Right lobe of liver (tissue), 6 donors: Measurements from ENCODE around the gene PPP1R14B. TPM values are rescaled to one million over a fixed set of nuclear protein-coding genes. Genes with fewer than 3 reads are reported as not detected.
A peak's percentile ranks its signal among the peaks of the same experiment; 100 is the strongest.

Experiments
- ATAC-seq, 4 donors: fragments of 200-7000 bp; cut with Tn5 transposase; one replicate each; pipeline ENCODE4 v1.9.1; 2020; ENCODE audit warnings: mild to moderate bottlenecking in 4 of 4, moderate library complexity in 4 of 4
- DNase-seq, 3 donors: peaks; one replicate each; pipeline ENCODE4 v3.0.0-alpha.2; 2020
- H3K27ac ChIP-seq, 3 donors: fragments of 200-600 bp; one replicate each; pipeline ENCODE4 v1.8.0; 2022
- H3K27me3 ChIP-seq, 2 donors: fragments of 200-600 bp; one replicate each; pipeline ENCODE4 v1.8.0; 2022
- H3K36me3 ChIP-seq, 4 donors: fragments of 200-600 bp; sonication (generic) in 1 of 4; one replicate each; pipeline versions ENCODE4 v1.5.1 to v1.8.0; 2017 to 2022; ENCODE audit warnings: control low read depth in 1 of 4
- H3K4me1 ChIP-seq, 4 donors: fragments of 200-600 bp; sonication (generic) in 1 of 4; one replicate each; pipeline versions ENCODE4 v1.5.1 to v1.8.0; 2017 to 2022; ENCODE audit warnings: control low read depth in 1 of 4
- H3K4me3 ChIP-seq, 3 donors: fragments of 200-600 bp; one replicate each; pipeline ENCODE4 v1.8.0; 2022
- H3K9me3 ChIP-seq, 4 donors: fragments of 200-600 bp; sonication (generic) in 1 of 4; one replicate each; pipeline versions ENCODE4 v1.5.1 to v1.8.0; 2017 to 2022; ENCODE audit warnings: control low read depth in 1 of 4
- POLR2A ChIP-seq: fragments of 450-650 bp; IDR thresholded peaks from one replicate; pipeline ENCODE4 v1.6.1; 2017; ENCODE audit warnings: antibody characterized with exemption, mild to moderate bottlenecking
- WGBS: methylation state at CpG from one replicate; pipeline ENCODE4 v1.1.6; 2018; ENCODE audit warnings: low coverage, low lambda C conversion rate; ENCODE audit not compliant: insufficient coverage; ENCODE audit errors: missing lambda C conversion rate; 5-methylcytosine and 5-hydroxymethylcytosine counted together
- intact Hi-C, 2 donors: fragments of 100-400 bp; cut with DNase I; formaldehyde crosslinking; loops; one replicate each; pipeline versions ENCODE4 v1.11.2 to v1.14.1; 2022
- total RNA-seq, 6 experiments: library from RNA; depleted of rRNA in 2 of 6; stranded (reverse); fragments of >200 nt in 2 of 6; fragmentation: NEBNext Ultra II Directional in 3 of 6; extraction: Animal tissue kit (Norgen Biotek cat#: 25700) in 3 of 6; gene quantifications; one replicate each; pipeline versions ENCODE4 v1.1.0 to v1.2.4, GENCODE V29; 2016 to 2023
- TF ChIP-seq, protein P1 (sequence below), 4 donors: fragments of 200-600 bp in 3 of 4; fragments of 450-650 bp in 1 of 4; IDR thresholded peaks; one replicate each; pipeline versions ENCODE4 v1.5.1 to v1.8.0; 2016 to 2022; ENCODE audit warnings: antibody characterized with exemption in 4 of 4, mild to moderate bottlenecking in 2 of 4
- donor health status: DM: no; HTN: yes; CAD: no.
- donor health status: DM: no; HTN: no; CAD: no.
- donor health status: DM: no; HTN: no; CAD: no.
- donor health status: DM: no; HTN: yes; CAD: no.
- donor health status: DM: no; HTN: yes; CAD: no.

The PPP1R14B gene
- total RNA-seq, 6 experiments from 2014 or later: 34.1 to 90.3 (median 49.7) TPM

GRCh38 chr11:64233913-64234586 lies 12.7 kb downstream of the PPP1R14B start, which contains the start of gene VEGFB:
Gene VEGFB (plus strand): TSS chr11:64234584. CDS start chr11:64234834, 250 bp downstream.
- 8% methylated on average over 6 of the region's 62 CpGs for WGBS
- intact Hi-C loops: no loop called here
- H3K36me3 ChIP-seq: no peaks in the 10 kb centered on the region
- H3K27me3 ChIP-seq: no peaks in the 10 kb centered on the region
- peak; percentile 81 to 87 (median 81) for DNase-seq
- H3K4me3 ChIP-seq: peak within 1 kb of the TSS; percentile 54 to 58 (median 57)
- peak; percentile 43 to 66 (median 52) for ATAC-seq
- H3K27ac ChIP-seq: peak within 1 kb of the TSS; percentile 36 to 79 (median 57)
- H3K4me1 ChIP-seq: peaks cover 0 to 32% (median 7%) of the 10 kb centered on the region in 4 donors
- TF ChIP-seq POLR2A: peak; percentile 27
- TF ChIP-seq, protein P1, sequence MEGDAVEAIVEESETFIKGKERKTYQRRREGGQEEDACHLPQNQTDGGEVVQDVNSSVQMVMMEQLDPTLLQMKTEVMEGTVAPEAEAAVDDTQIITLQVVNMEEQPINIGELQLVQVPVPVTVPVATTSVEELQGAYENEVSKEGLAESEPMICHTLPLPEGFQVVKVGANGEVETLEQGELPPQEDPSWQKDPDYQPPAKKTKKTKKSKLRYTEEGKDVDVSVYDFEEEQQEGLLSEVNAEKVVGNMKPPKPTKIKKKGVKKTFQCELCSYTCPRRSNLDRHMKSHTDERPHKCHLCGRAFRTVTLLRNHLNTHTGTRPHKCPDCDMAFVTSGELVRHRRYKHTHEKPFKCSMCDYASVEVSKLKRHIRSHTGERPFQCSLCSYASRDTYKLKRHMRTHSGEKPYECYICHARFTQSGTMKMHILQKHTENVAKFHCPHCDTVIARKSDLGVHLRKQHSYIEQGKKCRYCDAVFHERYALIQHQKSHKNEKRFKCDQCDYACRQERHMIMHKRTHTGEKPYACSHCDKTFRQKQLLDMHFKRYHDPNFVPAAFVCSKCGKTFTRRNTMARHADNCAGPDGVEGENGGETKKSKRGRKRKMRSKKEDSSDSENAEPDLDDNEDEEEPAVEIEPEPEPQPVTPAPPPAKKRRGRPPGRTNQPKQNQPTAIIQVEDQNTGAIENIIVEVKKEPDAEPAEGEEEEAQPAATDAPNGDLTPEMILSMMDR (IDR thresholded peaks at IDR 0.05): no peak
- H3K9me3 ChIP-seq: no peaks in the 10 kb centered on the region

DNA sequence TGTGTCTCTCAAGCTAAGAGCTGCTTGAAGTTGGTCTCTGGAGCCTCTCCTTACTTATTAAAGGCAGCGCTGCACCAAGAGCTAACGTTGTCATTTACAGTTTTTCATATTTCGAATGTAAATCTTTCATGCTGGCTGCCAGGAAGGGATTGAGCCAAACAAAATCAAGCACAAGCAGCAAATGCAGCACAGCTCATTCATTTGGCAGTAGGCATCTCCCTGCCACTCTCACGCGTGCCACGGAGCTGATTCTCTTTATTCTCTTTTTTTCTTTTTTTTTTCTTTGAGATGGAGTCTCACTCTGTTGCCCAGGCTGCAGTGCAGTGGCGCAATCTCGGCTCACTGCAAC lies 13.8 kb downstream of the PPP1R14B start:
- no peak overlapping the region for H3K27ac ChIP-seq

DNA sequence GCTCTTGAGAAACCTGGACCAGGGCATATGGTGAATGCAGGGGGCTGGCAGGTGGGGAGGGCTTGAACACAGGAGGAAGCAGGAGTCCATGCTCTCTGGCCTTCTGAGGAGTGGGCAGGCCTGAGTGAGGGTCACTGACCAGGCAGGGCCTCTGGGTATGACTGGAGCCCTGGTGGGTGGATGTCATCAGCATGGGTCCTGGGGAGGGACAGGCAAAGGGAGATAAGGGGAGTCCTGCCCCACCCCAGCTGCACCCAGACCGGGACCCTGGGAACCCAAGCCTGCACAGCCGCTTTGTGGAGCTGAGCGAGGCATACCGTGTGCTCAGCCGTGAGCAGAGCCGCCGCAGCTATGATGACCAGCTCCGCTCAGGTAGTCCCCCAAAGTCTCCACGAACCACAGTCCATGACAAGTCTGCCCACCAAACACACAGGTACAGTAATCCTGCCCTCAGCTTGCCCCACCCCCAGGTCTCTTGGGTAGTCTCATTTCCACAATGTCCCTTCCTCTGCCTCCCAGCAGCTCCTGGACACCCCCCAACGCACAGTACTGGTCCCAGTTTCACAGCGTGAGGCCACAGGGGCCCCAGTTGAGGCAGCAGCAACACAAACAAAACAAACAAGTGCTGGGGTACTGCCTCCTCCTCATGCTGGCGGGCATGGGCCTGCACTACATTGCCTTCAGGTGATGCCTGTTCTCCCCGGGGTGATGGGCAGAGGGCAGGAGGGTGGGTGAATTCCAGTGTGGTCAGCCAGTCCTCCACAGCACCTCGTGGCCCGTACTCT lies 14.4 kb downstream of the PPP1R14B start:
- 69% methylated on average over 3 of the region's 15 CpGs for WGBS
- intact Hi-C loops: no loop called here
- TF ChIP-seq POLR2A: no peak
- TF ChIP-seq, protein P1 (IDR thresholded peaks at IDR 0.05): no peak
- Histone ChIP-seq H3K27me3 (no peaks in the 10 kb centered on the region), H3K4me1 (peaks cover 0 to 22% (median 7%) of the 10 kb centered on the region in 4 donors), H3K27ac (no peak overlapping the region), H3K4me3 (no peak overlapping the region), H3K9me3 (no peaks in the 10 kb centered on the region), H3K36me3 (no peaks in the 10 kb centered on the region)
- DNase-seq (peak in 1 of 3 donors; percentile 56), ATAC-seq (no peak)

More for the DNA sequence above, 13.8 kb downstream of the PPP1R14B start:
- Histone ChIP-seq H3K27me3 (no peaks in the 10 kb centered on the region), H3K4me3 (no peak overlapping the region), H3K9me3 (no peaks in the 10 kb centered on the region), H3K4me1 (peaks cover 0 to 25% (median 5%) of the 10 kb centered on the region in 4 donors), H3K36me3 (no peaks in the 10 kb centered on the region)
- no peak for TF ChIP-seq POLR2A
- TF ChIP-seq, protein P1 (IDR thresholded peaks at IDR 0.05): no peak
- ATAC-seq: no peak
- DNase-seq: no peak
- WGBS: 89% methylated on average over 8 of the region's 8 CpGs
- intact Hi-C loops: no loop called here

- intact Hi-C loops: no loop called here
- TF ChIP-seq, protein P1 (IDR thresholded peaks at IDR 0.05): no peak
- no peak for TF ChIP-seq POLR2A
- ATAC-seq (no peak), DNase-seq (no peak)
- Histone ChIP-seq H3K27ac (no peak overlapping the region), H3K27me3 (no peaks in the 10 kb centered on the region), H3K4me1 (peaks cover 0 to 26% (median 13%) of the 10 kb centered on the region in 4 donors), H3K36me3 (no peaks in the 10 kb centered on the region), H3K4me3 (no peak overlapping the region), H3K9me3 (no peaks in the 10 kb centered on the region)
- 81% methylated on average over 7 of the region's 7 CpGs for WGBS
These were observed 15.2 kb downstream of the PPP1R14B start for GRCh38 chr11:64231546-64231945.
